ENCODE measurements around the gene CBL.

DNA sequence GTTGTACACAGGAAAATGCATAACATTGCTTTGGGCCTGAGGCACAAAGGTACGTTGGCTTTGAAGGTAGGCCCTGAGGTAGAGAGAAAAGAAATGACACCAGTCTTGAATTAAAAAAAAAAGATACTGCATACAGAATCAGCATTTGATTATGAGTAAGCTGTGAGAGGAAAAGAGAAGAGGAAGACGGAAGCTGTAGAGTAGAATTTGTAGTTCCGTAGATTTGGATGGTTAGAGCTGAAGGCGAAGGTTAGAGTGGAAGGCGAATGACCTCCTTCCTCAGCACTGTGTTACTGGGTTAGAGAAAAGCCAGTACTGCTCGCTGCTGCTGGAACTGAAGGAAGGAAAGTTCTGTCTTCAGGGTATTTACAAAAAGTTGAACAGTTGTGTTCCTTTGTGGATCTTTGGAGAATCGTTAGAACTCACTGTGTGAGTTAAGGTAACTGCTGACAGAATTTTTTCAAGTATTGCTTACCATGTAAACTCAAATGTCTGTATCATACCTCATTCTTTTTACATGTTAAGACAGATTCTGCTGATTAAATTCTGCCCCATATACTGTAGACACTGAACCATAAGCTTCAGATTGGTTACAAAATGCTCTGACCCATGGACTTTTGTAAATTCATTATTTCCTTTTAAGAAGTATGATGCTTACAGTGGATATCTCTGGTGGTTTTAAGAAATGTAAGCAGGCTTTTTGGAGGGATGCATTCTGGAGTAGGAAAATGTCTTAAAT, 60.5 kb downstream of the CBL start:
- TF ChIP-seq ZNF274 (IDR thresholded peaks at IDR 0.05; ENCODE audit: low read depth, low read length) (no peak), SUZ12 (IDR thresholded peaks at IDR 0.05; ENCODE audit: extremely low read depth, insufficient read depth, insufficient read length) (no peak), YY1 (IDR thresholded peaks at IDR 0.05; ENCODE audit: insufficient read depth, insufficient read length) (no peak)
